HG03521 (cell line): ENCODE data around the gene MRPL33.

Source experiments
- ATAC-seq: cut with Tn5 transposase; IDR thresholded peaks from one replicate; pipeline ENCODE4 v1.9.1; 2021; ENCODE audit warnings: mild to moderate bottlenecking, moderate library complexity; ENCODE audit not compliant: unreplicated experiment

MRPL33 gene

GRCh38 chr2:27773959-27774358, 2.4 kb downstream of the MRPL33 start:
- ATAC-seq: no peak

- no peak for ATAC-seq
These were observed 4.6 kb downstream of the MRPL33 start for GRCh38 chr2:27776097-27776496.

- ATAC-seq: no peak
These were observed 5.2 kb downstream of the MRPL33 start for GRCh38 chr2:27776696-27777095.

GRCh38 chr2:27779417-27780055, 8.0 kb downstream of the MRPL33 start:
- no peak for ATAC-seq

DNA sequence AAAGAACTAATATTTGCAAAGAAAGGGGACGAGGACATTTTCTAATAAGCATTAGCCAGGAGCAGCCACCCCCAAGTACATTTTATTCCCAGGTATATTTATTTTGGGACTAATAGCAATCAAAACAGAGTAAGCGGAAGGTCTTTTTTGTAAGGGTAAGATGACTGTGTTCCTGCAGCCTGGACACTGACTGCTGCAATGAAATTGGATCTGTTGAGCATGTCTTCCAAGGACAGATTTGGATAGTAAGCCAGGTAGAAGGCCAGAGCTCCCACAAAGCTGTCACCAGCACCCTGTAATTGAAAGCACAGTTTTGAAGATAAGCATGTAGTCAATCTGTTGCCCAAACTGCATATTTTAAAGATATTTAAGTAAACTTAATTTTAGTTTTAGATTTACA, 10.0 kb downstream of the MRPL33 start:
- ATAC-seq: no peak

DNA sequence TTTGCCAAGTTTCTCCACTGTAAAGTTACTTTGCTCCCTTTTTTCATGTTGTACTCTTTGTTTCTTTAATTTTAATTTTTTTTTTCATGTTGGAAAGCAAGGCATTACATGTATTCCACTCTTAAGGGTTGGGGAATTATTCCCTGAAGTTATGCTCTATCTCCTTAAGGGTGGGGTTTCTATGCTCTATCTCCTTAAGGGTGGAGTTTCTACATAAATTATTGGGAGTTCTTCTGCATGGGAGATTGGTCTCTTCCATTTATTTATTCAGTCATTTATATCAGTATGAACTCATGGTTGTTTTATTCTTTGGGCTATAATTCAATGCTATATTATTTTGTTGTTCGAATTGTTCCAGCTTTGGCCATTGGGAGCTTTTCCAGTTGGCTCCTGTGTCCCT, 11.2 kb downstream of the MRPL33 start:
- no peak for ATAC-seq

DNA sequence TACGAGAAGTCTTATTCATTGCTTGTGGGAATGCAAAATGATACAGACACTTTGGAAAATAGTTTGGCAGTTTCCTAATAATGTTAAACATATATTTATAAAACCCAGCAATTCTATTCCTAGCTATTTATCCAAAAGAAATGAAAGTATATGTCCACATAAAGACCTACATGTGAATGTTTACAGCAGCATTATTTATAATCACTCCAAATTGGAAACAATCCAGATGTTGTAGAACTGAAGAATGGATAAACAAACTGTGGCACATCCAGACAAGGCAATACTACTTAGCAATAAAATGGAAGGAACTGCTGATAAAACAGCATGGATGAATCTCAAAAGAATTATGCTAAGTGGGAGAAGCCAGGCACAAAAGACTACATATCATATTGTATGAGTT, 19.3 kb downstream of the MRPL33 start:
- no peak for ATAC-seq

DNA sequence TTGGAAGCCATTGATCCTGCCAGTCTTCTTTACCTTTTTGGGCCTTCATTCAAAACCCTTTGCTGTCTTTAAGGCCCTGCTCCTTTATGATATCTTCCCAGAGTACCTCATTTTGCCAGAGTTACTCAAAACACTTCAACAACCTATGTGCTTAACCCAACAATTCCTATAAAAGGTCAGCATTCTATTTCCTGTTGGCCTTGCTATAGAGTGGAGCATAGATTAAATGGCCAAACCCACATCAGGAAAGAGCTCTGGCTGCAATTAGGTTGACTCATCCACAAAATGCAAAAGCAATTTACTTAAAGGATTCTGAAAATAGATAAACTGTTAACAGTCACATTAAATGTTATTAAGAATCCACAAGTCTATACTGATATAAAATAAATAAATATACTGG, 21.2 kb downstream of the MRPL33 start:
- ATAC-seq: no peak

- ATAC-seq: no peak
These were observed 23.7 kb downstream of the MRPL33 start for GRCh38 chr2:27795093-27795834.

- ATAC-seq: no peak
These were observed 24.4 kb downstream of the MRPL33 start for GRCh38 chr2:27795868-27796277.

DNA sequence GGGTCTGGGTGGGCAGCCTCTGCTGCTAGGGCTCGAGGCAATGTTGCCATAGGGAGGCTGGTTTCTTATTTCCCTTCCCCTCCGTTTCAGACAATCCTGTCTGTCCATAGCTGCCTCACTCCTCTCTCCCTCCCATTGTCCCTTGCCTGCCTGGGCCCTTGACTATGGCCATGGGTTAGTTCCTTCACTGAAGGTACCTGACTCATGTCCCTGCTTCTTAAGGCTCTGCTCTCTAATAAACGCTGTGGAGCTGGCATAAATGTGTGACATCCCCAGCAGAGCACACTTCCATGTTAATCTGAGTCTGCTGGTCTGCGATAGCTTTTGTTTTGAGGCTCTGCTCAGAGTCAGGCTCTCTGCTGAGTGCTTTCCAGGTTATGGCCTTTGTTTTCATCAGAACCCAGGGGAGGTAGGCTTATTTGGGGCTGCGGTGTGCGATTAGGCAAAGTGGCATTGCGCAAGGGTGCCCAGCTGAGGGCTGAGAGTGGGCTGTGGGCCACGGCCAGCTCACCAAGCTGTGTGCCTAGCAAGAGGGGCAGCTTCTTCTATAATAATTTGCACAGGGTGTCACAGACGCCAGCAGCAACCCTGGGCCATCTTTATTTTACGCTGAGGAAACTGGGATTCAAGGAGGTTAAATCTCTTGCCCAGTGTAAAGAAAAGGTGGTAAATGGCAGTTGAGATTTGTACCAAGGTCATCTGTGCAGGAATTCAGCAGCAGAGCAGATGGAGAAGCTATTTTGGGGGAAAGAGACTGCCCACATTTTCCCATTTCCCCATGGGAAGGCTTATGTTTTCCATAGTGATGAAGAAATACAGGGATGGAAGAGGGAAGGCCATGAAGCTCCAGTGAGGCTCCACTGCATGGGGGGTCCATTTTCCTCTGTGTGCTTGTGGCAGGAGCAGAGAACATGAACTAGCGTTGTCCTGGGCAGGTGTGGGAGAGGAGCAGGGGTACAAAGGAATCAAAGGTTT, 25.6 kb downstream of the MRPL33 start:
- no peak for ATAC-seq

- no peak for ATAC-seq
These were observed 26.3 kb downstream of the MRPL33 start for GRCh38 chr2:27797841-27798240.

DNA sequence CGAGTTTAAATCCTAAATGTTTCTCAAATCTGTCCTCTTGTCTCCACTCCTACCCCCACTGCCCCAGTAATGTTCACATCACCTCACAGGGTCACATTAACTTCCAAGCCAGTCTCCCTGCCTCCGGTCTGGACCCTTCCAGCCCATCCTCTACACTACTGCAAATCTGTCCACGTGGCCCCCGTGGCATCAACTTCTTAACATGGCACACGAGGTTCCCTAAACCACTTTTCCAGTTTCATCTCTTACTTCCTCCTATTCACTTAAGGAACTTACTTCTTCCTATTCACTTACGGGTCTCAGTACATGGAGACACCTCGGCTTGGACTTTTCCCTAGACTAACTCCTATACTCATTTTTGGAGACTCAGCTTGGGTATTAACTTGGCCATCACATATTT, 27.0 kb downstream of the MRPL33 start:
- ATAC-seq: no peak

DNA sequence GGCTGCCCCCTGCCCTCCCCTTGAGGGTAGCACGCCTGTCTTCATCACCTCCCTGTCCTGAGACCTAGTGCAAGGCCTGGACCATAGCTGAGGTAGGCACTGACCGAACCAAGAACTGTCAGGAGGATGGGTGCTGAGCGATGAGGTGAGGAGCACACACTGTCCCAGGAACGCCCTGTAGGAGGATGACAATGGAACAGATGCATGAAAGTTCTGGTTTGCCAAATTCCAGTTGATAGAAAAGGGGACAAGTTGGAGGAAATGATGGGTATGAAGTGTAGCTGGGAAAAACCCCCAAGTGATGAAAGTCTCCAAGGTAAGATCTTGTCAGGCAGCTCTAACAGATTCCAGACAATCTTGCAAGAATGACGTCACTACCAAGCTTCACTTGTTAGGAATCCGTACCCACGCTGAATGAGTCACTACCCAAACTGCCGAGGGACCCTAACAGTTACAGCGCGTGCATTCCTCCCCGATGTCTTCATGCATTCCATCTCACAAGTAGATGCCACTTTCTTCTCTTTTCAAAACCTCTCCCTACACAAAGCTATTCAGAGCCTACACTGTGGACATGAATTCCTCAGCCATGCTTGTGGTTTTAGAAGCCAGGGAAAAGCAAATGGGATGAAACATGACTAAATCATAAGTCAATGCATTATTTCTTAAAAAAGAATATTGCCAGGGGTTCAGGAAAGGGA, 27.6 kb downstream of the MRPL33 start:
- no peak for ATAC-seq

DNA sequence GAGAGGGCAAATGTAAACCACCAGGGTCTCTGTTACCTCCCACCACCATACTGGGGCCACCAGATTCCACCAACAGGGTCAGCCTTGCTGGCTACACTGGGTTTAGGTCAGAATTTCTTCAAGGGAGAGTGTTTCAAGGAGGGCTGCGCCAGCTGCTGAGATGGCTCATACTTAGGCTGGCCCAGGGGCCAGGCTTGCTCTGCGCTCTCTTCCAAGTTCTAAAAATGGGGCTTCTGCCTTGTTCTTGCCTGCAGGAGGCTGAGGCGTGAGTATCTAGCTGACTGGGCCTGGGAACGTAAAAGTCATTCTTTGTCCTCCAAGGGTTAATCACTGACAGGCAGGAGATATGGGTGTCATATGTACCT, 28.1 kb downstream of the MRPL33 start:
- ATAC-seq: no peak

DNA sequence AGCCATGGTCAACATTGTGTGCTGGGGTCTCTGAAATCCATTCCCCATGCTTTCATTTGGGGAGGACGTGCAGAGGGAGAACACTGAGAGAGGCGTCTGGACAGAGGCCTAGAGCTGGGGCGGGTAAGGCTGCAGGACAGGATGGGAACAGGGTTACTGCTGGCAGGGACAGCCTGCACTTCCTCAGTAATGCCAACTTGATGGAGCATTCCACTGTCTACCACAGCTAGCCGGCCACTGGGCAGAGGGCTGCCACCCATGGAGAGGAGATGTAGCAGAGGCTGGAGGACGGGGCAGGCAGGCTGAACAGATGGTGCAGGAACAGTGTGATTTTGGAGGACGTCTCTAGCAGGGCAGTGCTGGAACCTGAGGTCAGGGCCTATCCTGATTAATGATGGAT, 29.3 kb downstream of the MRPL33 start:
- no peak for ATAC-seq

GRCh38 chr2:27802547-27802946, 31.0 kb downstream of the MRPL33 start:
- ATAC-seq: no peak

DNA sequence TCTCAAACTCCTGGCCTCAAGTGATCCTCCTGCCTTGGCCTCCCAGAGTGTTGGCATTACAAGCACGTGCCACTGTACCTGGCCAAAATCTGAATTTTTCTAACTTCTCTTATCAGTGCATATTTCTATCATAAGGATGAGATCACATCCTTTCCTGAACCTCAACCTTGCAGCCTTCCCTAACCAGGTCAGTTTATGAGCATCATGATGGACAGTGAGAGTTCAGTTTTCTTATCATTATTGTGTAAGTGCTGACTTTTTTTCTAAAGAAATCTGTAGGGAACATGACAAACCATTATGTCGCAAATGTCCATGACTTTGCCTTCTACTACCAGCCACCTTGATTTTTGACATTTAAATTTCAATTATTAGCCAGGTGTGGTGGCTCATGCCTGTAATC, 31.5 kb downstream of the MRPL33 start:
- ATAC-seq: no peak

DNA sequence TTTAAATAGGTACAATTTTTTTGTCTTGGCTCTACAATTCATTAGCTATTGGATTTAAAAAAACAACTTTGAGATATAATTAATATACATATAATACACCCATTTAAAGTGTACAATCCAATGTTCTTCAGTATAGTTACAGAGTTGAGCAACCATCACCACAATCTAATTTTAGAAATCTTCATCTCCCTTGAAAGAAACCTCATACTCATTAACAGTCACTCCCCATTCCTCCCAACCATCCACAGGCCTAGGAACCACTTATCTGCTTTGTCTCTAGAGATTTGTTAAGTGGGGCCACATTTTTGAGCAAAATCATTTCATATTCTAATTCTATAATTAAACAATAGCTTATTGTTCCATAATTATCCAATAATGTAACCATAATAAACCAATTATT, 32.6 kb downstream of the MRPL33 start:
- no peak for ATAC-seq

DNA sequence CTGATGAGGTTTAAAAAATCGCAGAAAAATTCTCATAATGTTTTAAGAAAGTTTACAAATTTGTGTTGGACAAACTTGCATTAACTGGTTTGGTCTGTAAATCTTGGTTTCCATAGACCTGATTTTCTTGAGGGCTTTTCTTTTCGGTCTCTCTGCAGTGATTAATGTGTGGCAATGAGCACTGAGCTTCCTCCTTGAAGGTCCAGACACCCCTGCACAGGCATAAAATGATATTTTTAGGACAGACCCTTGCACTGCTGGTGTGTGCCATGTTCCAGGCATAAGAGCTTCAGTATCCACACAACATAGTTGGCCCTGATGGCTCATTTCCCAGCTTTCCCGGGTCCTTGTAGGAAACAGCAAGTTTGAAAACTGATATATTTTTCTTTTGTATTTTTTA, 33.7 kb downstream of the MRPL33 start:
- no peak for ATAC-seq
